Endothelial cell of umbilical vein (primary cell): ENCODE measurements around the gene HINFP. TPM values are rescaled to one million over a fixed set of nuclear protein-coding genes. Genes with fewer than 3 reads are reported as not detected.
A peak's percentile ranks its signal among the peaks of the same experiment; 100 is the strongest.

ENCODE experiments used
- BruUV-seq: library from RNA; stranded (reverse); fragments of 400-500 nt; replicated peaks from 2 replicates; lab custom pipeline; 2021; lab: Mats Ljungman, UMichigan
- CTCF ChIA-PET: fragments of 300-600, 350-600 bp; sonication (Branson Sonifier 250); formaldehyde crosslinking; loops from one replicate; lab custom pipeline; 2021; ENCODE audit warnings: antibody characterized with exemption, inconsistent platforms; lab: Charles Lee
- POLR2A ChIA-PET: fragments of 300-600, 350-600 bp; sonication (Branson Sonifier 250); formaldehyde crosslinking; loops from one replicate; lab custom pipeline; 2021; ENCODE audit warnings: antibody characterized with exemption, inconsistent platforms; lab: Charles Lee
- DNase-seq: peaks from one replicate; pipeline ENCODE4 v3.0.0-alpha.2; 2011; ENCODE audit warnings: low read depth, low spot score
- FAIRE-seq: peaks from 2 replicates; lab custom pipeline; 2011; peaks lifted over from hg19 to GRCh38; lab: Jason Lieb, UNC
- H2AFZ ChIP-seq: 2 replicates; pipeline ENCODE4 v1.6.0; 2012; ENCODE audit warnings: low read depth, low read length, control low read depth, inconsistent platforms
- H3K27ac ChIP-seq: 2 replicates; pipeline ENCODE4 v1.5.1; 2011; ENCODE audit warnings: low read depth, mild to moderate bottlenecking, control low read depth, low read length, moderate library complexity; ENCODE audit not compliant: insufficient read depth
- H3K27me3 ChIP-seq, 2 experiments: 2 replicates each; pipeline versions ENCODE4 v1.6.0 to v1.6.1; 2011; ENCODE audit warnings: low read length in 2 of 2, mixed read lengths in 1 of 2; ENCODE audit not compliant: control insufficient read depth in 2 of 2, insufficient read depth in 2 of 2
- H3K36me3 ChIP-seq, 2 experiments: 2 replicates in 1 of 2; 3 replicates in 1 of 2; pipeline ENCODE4 v1.5.1; 2011; ENCODE audit warnings: low read length in 2 of 2, mild to moderate bottlenecking in 1 of 2, moderate library complexity in 1 of 2; ENCODE audit not compliant: control insufficient read depth in 2 of 2, insufficient read depth in 2 of 2; ENCODE audit errors: extremely low read depth in 1 of 2
- H3K4me1 ChIP-seq: 3 replicates; pipeline ENCODE4 v1.5.1; 2011; ENCODE audit warnings: mild to moderate bottlenecking, low read length; ENCODE audit not compliant: control insufficient read depth, insufficient read depth; ENCODE audit errors: extremely low read depth
- H3K4me2 ChIP-seq: 2 replicates; pipeline ENCODE4 v1.6.1; 2011; ENCODE audit warnings: low read length, control low read depth, mixed read lengths; ENCODE audit not compliant: insufficient read depth
- H3K4me3 ChIP-seq, 3 experiments: fragments of 200-600 bp in 1 of 3; sonication (generic), shearing (Covaris generic) in 1 of 3; replicated peaks in 1 of 3; 2 replicates each; pipeline ENCODE4 v1.5.1; 2011 to 2016; ENCODE audit warnings: control low read depth in 3 of 3, low read length in 3 of 3, mild to moderate bottlenecking in 2 of 3, inconsistent platforms in 1 of 3, low read depth in 1 of 3, moderate library complexity in 1 of 3; ENCODE audit not compliant: insufficient read depth in 1 of 3
- H3K79me2 ChIP-seq: 2 replicates; pipeline ENCODE4 v1.6.0; 2012; ENCODE audit warnings: low read length, inconsistent platforms; ENCODE audit not compliant: control insufficient read depth, insufficient read depth
- H3K9ac ChIP-seq: replicated peaks from 2 replicates; pipeline ENCODE3; 2011; ENCODE audit warnings: low read length, control low read depth; ENCODE audit not compliant: insufficient read depth; ENCODE audit errors: extremely low read depth
- H3K9me1 ChIP-seq: replicated peaks from 3 replicates; pipeline ENCODE4 v1.6.0; 2011; ENCODE audit warnings: mild to moderate bottlenecking, low read length; ENCODE audit not compliant: control insufficient read depth, insufficient read depth; ENCODE audit errors: extremely low read depth
- H3K9me3 ChIP-seq: replicated peaks from 2 replicates; pipeline ENCODE4 v1.5.1; 2012; ENCODE audit warnings: low read length, inconsistent platforms; ENCODE audit not compliant: control insufficient read depth, insufficient read depth
- H4K20me1 ChIP-seq: replicated peaks from 2 replicates; pipeline ENCODE3; 2011; ENCODE audit warnings: mild to moderate bottlenecking, low read length; ENCODE audit not compliant: control insufficient read depth, insufficient read depth; ENCODE audit errors: extremely low read depth
- CTCF ChIP-seq, 2 donors: IDR thresholded peaks; 1 replicate in 1 of 2; 2 replicates in 1 of 2; pipeline ENCODE4 v1.5.1; 2011; ENCODE audit warnings: low read length in 2 of 2, mild to moderate bottlenecking in 2 of 2, moderate library complexity in 2 of 2, control low read depth in 1 of 2, inconsistent platforms in 1 of 2, low read depth in 1 of 2; ENCODE audit not compliant: insufficient read depth in 1 of 2; ENCODE audit errors: extremely low read depth in 1 of 2
- MYC ChIP-seq: IDR thresholded peaks from one replicate; pipeline ENCODE4 v1.6.1; 2011; ENCODE audit warnings: mild to moderate bottlenecking, low read depth, low read length
- POLR2A ChIP-seq: IDR thresholded peaks from 2 replicates; pipeline ENCODE4 v1.6.1; 2012; ENCODE audit warnings: low read depth, mild to moderate bottlenecking, control low read depth, low read length
- POLR2AphosphoS5 ChIP-seq: IDR thresholded peaks from 2 replicates; pipeline ENCODE4 v1.6.1; 2012; ENCODE audit warnings: low read depth, mild to moderate bottlenecking, control low read depth, low read length, moderate library complexity; ENCODE audit not compliant: insufficient read depth
- dilution Hi-C: fragments of 300-500 bp; cut with MboI; formaldehyde crosslinking; loops from one replicate; pipeline ENCODE4 v1.15.0; 2019; ENCODE audit warnings: low sequenced_read_pairs; ENCODE audit not compliant: extremely low pct_ligation_motif_present
- intact Hi-C: fragments of 100-400 bp; cut with micrococcal nuclease; formaldehyde crosslinking; loops from one replicate; pipeline ENCODE4 v1.10.0; 2022
- polyA plus RNA-seq, 4 experiments: library from polyadenylated mRNA; depleted of rRNA in 3 of 4; stranded (reverse) in 3 of 4; unstranded in 1 of 4; fragments of >200 nt; gene quantifications; 2 replicates each; pipeline versions ENCODE4 v1.2.1 to v1.2.3, GENCODE V29; 2011 to 2012; ENCODE audit warnings: missing spikeins in 1 of 4
- total RNA-seq: library from RNA; stranded (reverse); gene quantifications from 2 replicates; pipeline ENCODE4 v1.2.3, GENCODE V29; 2021

The HINFP gene
- total and polyA plus RNA-seq, 2 donors (not counting 3 experiments of a cell fraction or from before 2014, with no cell fraction given) = 30.8 to 33.4 TPM

GRCh38 chr11:119168471-119169281, 47.3 kb downstream of the HINFP start, which contains the start of gene NLRX1:
TSS of gene NLRX1 (plus strand) at chr11:119168725. CDS start at chr11:119171404, 2,679 bp downstream.
- Histone ChIP-seq H3K27ac (peak within 1 kb of the TSS; percentile 55), H3K36me3 (no peaks in the 10 kb centered on the region), H4K20me1 (no peaks in the 10 kb centered on the region), H3K9ac (peak within 1 kb of the TSS; percentile 77), H3K4me2 (peak within 1 kb of the TSS; percentile 54), H3K9me1 (no peaks in the 10 kb centered on the region), H2AFZ (peak within 1 kb of the TSS; percentile 71), H3K4me1 (peaks cover 11% of the 10 kb centered on the region), H3K27me3 (no peaks in the 10 kb centered on the region), H3K4me3 (peak within 1 kb of the TSS; percentile 6 to 48 (median 17)), H3K79me2 (no peaks in the 10 kb centered on the region), H3K9me3 (no peaks in the 10 kb centered on the region)
- intact Hi-C loops (loop anchor here (1.0 to 2.0 kb wide), 5 partner anchors 10 to 155 kb away; partner anchors contain the start of genes ABCG4 and HINFP), dilution Hi-C loops (no loop called here)
- CTCF ChIA-PET = interaction anchor here (0.8 to 2.0 kb wide), 22 partner anchors 8 to 170 kb away, joined by 3 to 43 read pairs (median 4); partner anchors contain the start of genes ABCG4 and HINFP
- DNase-seq (peak; percentile 79), FAIRE-seq (no peak)
- POLR2A ChIA-PET = interaction anchor here (0.8 to 1.0 kb wide), 3 partner anchors 9 to 17 kb away, joined by 3 to 10 read pairs (median 3); no protein-coding TSS in a partner anchor
- TF ChIP-seq POLR2A (peak; percentile 71), POLR2AphosphoS5 (peak; percentile 69), MYC (no peak), CTCF (IDR thresholded peaks at IDR 0.05; ENCODE audit: extremely low read depth in 1 of 2, insufficient read depth in 1 of 2, low read depth in 1 of 2, low read length in 2 of 2) (peak; percentile 89 to 94)
- TSS peak; percentile 34 for BruUV-seq
